Mononuclear cell (primary cell): ENCODE results near the gene PPP3CA. TPM values are rescaled to one million over a fixed set of nuclear protein-coding genes. Genes with fewer than 3 reads are reported as not detected.

Source experiments
- H3K27me3 ChIP-seq: 2 replicates; pipeline ENCODE4 v1.6.0; 2011; ENCODE audit warnings: low read length, control low read depth; ENCODE audit not compliant: insufficient read depth
- H3K4me1 ChIP-seq: 2 replicates; pipeline ENCODE4 v1.5.1; 2011; ENCODE audit warnings: mild to moderate bottlenecking, low read length, control low read depth; ENCODE audit not compliant: insufficient read depth
- H3K4me3 ChIP-seq: 2 replicates; pipeline ENCODE4 v1.5.1; 2011; ENCODE audit warnings: mild to moderate bottlenecking, low read length, moderate library complexity
- H3K9me3 ChIP-seq: 2 replicates; pipeline ENCODE4 v1.5.1; 2011; ENCODE audit warnings: low read depth, mild to moderate bottlenecking, control low read depth, low read length
- total RNA-seq: library from RNA; depleted of rRNA; stranded (reverse); fragments of >200 nt; gene quantifications from one replicate; pipeline ENCODE4 v1.2.3, GENCODE V29; 2012

PPP3CA gene
- 19.3 TPM for total RNA-seq

DNA sequence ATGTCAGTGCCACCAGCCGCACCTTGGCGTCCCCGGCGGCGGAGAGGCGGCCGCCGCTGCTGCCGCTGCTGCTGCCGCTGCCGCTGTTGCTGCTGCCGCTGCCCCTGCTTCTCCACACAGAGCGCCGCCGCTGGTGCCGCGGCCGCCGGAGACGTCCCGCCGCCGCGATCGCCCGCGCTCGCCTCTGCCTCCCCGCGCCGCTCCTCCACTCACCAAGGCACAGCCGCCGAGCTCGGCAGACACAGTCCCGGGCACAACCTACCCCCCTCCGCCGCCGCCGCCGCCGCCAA, at the start of gene PPP3CA:
Gene PPP3CA (minus strand): TSS at position 260 of the 290 bp plus-strand sequence.
- no peaks in the 10 kb centered on the region for H3K9me3 ChIP-seq
- H3K27me3 ChIP-seq = peaks cover 4% of the 10 kb centered on the region
- H3K4me1 ChIP-seq = peaks cover 33% of the 10 kb centered on the region
- H3K4me3 ChIP-seq = peak within 1 kb of the TSS; percentile 70

DNA sequence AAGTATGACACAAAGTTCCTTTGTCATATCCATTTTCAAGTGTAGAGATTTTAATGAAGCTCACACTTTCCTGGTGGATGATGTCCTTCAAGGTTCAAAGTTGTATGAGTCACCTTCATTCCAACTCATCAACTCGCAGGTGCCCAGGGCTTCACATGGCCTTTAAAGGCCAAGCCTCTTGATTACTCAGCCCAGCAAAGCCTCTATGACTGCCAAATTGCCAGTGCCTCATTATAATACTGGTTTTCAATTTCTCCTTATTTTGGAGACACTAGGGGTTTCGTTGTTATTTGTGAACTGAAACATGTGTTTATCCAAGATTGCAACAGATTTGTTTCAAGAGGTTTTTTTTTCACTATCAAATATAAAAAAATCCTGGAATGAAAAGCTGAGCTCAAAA, 45.9 kb upstream of the PPP3CA start:
- no peaks in the 10 kb centered on the region for H3K4me1 ChIP-seq
- H3K9me3 ChIP-seq = no peaks in the 10 kb centered on the region
- H3K27me3 ChIP-seq = peaks cover 4% of the 10 kb centered on the region
- H3K4me3 ChIP-seq = no peak overlapping the region

DNA sequence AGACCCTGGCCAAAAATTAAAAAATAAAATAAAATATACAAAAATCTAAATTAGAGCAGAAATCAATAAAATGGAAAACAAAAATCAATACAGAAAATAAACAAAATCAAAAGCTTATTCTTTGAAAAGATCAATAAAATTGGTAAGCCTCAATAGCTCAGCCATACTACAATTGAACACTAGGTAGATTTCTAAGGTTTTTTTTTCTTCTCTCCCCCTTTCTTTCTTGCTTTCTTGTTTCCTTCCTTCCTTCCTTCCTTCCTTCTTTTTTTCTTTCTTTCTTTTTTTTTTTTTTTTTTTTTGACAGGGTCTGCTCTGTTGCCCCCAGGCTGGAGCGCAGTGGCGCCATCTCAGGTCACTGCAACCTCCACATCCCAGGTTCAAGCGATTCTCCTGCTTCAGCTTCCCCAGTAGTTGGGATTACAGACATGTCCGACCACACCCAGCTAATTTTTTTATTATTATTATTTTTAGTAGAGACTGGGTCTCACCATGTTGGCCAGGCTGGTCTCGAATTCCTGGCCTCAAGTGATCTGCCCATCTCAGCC, 23.4 kb upstream of the PPP3CA start:
- no peaks in the 10 kb centered on the region for H3K27me3 ChIP-seq
- H3K4me1 ChIP-seq = no peaks in the 10 kb centered on the region
- H3K9me3 ChIP-seq = no peaks in the 10 kb centered on the region
- no peak overlapping the region for H3K4me3 ChIP-seq

DNA sequence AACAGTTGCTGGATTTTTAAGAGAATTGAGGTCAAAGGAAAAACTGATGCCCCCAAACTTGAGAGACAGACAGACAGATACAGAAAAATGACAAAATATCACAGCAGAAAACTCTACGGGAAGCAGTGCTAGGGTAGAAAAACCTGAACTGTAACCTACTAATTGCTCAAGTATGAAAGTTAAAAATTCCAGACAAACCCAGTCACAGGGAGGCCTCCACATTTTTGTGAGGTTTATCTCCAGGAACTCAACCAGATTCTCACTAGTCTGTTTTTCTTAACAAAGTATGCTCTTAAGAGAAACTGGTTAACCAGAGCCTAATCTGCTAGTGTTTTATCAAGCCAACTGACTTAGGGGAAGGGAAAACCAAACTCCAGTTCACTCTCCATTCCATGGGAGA, 19.9 kb upstream of the PPP3CA start:
- Histone ChIP-seq H3K4me1 (no peaks in the 10 kb centered on the region), H3K27me3 (peaks cover 3% of the 10 kb centered on the region), H3K9me3 (peaks cover 8% of the 10 kb centered on the region), H3K4me3 (no peak overlapping the region)

DNA sequence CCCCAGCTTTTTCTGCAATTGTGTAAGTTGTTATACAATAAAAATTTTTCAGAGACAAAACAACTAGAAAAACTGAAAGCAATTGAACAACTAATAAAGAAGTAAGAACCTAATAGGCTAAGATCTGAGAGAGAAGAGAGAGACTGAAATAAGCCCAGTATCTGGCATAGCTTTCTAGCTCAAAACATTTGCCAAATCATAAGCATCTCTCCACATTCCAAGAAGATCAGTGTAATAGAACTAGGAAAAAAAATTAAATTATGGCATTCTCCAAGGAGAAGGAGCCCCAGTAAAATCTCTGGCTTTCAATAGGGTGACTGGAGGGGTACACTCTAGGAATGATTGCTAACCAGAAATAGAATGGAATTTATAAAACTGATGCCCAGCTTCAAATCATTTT, 19.0 kb upstream of the PPP3CA start:
- peaks cover 8% of the 10 kb centered on the region for H3K9me3 ChIP-seq
- no peaks in the 10 kb centered on the region for H3K4me1 ChIP-seq
- peaks cover 3% of the 10 kb centered on the region for H3K27me3 ChIP-seq
- H3K4me3 ChIP-seq = no peak overlapping the region

DNA sequence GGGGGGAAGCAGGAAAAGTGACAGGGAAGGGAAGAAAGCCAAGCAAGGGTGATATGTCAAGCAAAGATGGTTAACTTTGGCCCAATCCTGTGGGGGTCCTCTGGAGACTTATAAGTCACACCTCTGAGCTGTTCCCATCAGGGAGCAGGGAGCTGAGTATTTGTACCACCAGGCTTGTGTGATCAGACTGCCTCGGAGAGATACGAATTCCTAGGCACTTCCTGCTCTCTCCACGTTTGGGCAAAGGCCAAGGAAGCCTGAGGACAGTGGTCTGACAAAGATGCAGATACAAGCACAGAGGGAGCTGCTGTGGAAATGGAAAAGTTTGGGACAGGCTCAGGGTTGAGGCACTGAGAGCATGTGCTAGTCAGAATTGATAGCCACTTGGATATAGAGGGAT, 10.4 kb upstream of the PPP3CA start:
- no peaks in the 10 kb centered on the region for H3K9me3 ChIP-seq
- H3K4me3 ChIP-seq = no peak overlapping the region
- no peaks in the 10 kb centered on the region for H3K4me1 ChIP-seq
- H3K27me3 ChIP-seq = no peaks in the 10 kb centered on the region

DNA sequence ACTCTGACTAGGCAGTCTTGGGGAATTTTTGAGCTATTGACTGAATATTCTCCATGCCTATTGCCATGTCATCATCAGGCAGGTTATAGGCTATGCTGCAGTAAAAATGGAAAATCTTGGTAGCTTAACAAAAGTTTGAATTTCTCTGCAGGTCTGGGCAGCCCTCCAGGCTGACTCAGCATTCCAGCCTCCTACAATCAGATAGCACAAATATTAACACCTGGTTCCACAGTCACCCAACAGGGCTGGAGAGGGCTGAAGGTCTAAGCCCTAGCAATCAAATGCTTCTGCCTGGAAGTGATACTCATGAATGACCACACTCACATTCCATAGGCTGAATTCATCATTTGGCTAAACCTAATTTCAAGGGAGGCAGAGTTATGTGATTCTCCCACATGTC, 9.6 kb upstream of the PPP3CA start:
- H3K27me3 ChIP-seq = no peaks in the 10 kb centered on the region
- H3K9me3 ChIP-seq = no peaks in the 10 kb centered on the region
- no peaks in the 10 kb centered on the region for H3K4me1 ChIP-seq
- H3K4me3 ChIP-seq = no peak overlapping the region

DNA sequence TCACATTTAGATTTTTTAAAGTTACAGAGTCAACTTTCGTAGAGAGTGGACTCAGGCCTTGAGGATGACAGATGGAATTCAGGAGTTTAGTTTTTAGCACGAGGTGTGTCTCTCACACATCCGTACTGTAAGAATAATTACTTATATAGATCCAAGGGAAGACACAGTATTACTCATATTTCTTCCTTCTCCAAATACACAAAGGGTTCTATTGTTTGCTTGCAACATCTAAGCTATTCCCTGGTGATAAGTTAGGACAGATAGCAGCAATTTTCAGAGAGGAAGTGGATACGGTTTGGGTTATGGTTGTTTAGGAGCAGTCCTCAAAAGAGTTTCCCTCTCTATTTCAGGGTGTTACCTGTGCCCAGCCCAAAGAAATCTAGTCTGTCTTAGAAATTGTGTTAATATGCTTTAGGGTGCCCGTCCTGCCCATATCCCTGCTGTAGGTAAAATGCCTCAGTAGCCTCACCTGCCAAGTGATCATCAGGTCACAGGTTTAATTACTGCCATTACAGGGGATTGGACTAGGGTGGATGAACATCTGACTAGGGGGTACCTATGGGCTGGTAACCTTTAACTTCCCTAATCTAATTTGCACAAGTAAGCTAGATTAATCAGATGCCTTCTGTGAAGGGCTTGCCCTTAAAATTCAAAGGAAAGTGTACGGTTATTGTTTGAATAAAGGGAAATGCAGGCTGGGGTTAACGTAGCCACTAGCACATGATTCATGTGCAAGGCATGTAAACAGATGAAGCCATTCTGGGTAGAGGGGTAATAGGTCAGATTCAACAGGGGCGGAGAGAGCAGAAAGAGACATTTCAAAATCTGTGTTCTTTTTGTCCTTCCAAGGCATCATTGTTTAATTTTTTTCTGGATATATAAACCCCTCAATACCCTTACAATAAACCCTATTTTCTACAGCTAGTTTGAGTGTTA, 8.7 kb upstream of the PPP3CA start:
- Histone ChIP-seq H3K4me3 (no peak overlapping the region), H3K27me3 (no peaks in the 10 kb centered on the region), H3K9me3 (no peaks in the 10 kb centered on the region), H3K4me1 (no peaks in the 10 kb centered on the region)

DNA sequence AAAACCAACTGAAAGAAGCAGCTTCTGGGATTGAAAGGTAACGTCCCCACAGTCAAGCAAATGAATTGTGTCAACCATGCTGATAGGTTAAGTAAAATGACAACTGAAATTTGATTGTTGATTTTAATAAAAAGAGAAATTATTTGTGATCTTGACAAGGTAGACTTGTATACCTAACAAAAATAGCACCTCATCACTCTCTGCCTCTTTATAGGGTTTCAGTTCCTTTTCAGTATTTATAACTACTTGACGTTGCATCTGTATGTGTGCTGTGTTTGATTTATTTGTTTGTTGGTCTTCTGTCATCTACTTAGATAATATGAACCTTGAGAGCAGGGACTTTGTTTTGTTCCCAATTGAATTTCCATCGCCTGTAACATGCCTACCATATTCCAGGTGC, 7.9 kb upstream of the PPP3CA start:
- H3K27me3 ChIP-seq = no peaks in the 10 kb centered on the region
- no peak overlapping the region for H3K4me3 ChIP-seq
- no peaks in the 10 kb centered on the region for H3K9me3 ChIP-seq
- H3K4me1 ChIP-seq = no peaks in the 10 kb centered on the region

DNA sequence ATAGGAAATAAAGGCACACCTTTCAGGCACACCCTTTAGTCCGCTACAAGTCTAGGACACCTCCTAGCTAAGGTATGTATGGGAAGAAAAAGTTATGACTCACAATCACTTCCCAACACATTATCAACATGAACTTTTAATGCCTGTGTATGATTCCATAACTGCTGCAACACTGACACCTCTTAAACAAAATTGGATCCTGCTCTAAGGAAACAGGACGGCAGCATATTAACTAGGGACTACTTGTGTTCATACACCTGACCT, 2.4 kb upstream of the PPP3CA start:
- Histone ChIP-seq H3K27me3 (peaks cover 4% of the 10 kb centered on the region), H3K4me3 (no peak overlapping the region), H3K4me1 (peaks cover 23% of the 10 kb centered on the region), H3K9me3 (no peaks in the 10 kb centered on the region)

DNA sequence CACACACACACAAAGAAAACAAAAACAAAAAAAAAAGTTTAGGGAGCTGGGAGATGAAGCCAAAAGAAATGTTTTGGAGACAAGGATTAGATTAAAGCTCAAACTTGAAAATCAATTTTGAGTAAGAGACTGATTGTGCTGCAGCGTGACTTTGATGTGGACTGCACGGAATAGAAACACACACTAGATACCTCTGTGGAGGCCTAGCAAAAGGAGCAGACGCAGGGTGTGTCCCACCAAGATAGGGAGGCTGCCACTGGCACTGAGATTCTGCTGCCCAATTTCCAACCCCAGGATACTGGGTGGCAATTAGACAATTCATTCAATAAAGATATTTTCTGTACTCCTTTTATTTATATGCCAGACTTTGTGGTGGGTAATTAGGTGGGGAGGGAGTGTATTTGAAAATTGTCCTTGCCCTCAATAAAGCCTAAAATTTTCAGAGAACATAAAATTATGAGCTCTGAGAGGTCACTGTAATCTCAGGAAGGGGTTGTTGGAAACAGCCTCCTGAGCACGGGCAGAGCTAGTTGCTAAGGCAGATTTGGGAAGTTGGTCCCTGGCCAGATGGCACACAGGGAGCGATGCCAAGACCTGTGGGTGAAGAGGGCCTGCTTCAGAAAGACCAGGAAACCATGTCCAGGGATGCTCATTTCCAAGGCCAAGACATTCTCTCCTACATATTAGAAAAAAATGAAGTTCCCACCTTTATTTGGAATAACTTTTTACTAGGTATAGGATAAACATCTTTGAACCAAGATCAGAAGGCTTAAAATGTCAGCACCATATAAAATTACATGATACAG, 1.9 kb upstream of the PPP3CA start:
- no peaks in the 10 kb centered on the region for H3K9me3 ChIP-seq
- peaks cover 4% of the 10 kb centered on the region for H3K27me3 ChIP-seq
- peaks cover 24% of the 10 kb centered on the region for H3K4me1 ChIP-seq
- H3K4me3 ChIP-seq = no peak overlapping the region

DNA sequence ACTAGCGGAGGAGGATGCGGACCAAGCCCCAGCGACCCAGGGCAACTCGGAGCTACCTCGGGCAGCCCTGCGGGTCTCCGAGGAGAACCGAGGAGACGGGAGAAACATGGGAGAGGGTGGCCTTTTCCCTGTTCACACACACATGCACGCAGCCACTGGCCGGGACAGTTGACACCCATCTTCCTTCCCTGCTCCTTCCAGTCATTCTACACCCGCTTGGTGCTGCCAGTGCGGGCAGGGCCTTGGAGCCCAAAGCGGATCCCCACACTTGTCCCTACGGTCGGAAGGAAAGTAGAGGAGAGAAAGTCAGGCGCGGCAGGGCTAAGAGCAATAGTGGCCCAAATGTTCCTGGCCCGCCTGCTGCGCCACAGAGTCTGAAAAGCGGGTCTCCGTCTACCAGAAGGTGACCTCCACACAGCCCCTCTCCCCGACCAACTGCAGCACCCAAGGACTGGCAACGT, 1.1 kb upstream of the PPP3CA start:
- Histone ChIP-seq H3K27me3 (peaks cover 4% of the 10 kb centered on the region), H3K9me3 (no peaks in the 10 kb centered on the region), H3K4me3 (peak overlapping the region; percentile 70), H3K4me1 (peaks cover 26% of the 10 kb centered on the region)

DNA sequence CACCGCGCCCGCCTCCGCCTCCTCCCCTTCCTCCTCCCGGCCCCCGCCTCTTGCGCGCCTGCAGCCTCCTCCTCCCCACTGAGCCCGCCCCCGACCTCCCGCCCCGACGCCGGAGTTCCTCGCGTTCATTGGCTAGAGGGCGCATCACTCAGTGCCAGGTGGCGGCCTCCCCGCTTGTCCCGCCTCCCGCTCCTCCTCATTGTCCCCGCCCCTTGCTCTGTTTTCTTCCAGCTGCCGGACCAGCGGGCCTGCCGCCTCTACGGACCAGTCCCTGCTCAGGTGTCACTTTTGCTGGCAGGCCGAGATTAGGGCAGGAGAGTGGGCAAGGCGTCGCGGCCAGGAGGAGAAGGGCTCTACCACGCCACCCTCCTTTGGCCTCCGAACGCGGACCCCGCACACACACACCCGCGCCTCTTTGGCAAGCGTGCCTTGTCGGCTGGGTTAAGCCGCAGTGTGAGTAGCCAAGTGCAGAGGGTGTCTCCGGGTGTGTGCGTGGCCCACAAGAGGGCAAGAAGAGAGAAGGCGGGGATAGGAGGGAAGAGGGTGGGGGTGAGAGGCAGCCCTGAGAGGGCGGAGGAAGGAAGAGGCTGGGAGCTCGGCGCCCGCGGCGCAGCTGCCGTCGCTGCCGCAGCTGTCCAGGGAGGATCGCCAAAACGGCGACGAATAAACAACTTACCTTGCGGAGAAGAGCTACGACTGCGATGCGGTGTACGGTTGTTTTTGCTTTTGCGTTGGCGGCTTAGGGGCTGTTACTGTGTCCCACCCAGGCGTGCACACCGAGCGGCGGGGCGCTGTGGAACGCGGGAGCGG, 436 bp upstream of the PPP3CA start:
- H3K4me3 ChIP-seq = peak overlapping the region; percentile 70
- no peaks in the 10 kb centered on the region for H3K9me3 ChIP-seq
- H3K27me3 ChIP-seq = peaks cover 4% of the 10 kb centered on the region
- H3K4me1 ChIP-seq = peaks cover 33% of the 10 kb centered on the region

DNA sequence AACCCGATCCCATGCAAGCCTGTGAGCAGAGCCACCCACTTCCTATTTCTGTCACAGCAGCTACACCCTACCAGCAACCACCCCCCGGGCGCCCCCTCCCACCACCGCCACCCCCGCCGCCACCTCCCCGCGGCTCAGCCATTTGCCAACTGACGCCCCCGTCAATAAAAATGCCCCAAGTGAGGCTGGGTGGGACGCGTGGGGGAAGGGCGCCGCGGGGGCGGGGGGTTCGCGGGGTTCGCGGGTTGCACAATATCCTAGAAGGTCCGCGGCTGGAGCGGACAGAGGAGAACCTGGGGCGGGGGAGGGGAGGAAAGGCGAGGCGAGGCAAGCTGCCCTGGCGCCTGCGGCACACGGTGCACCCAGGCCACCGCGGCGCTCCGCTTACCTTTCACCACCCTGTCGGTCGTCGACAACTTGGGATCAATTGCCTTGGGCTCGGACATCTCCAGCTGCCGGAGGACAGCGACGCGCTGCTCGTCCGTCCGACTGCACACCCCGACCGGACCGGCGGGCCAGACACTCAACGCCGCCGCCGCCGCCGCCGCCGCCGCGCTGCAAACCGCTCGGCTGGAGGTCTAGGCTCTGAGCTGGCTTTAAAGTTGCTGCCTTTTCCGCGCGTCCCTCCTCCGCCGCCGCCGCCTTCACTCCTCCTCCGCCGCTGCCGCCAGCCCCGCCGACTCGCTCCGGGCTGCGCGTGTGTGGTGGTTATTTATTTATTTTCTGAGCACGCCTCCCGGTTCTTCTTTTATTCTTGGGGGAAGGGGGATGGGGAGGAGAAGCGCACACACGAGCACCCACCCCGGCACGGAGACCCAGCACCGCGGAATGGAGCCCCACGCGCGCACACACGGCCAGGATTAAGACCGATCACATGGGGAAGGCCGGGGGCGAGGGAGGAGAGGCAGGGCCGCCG, 717 bp downstream of the PPP3CA start:
- Histone ChIP-seq H3K4me3 (peak overlapping the region; percentile 70), H3K4me1 (peaks cover 33% of the 10 kb centered on the region), H3K27me3 (peaks cover 4% of the 10 kb centered on the region), H3K9me3 (no peaks in the 10 kb centered on the region)
